HT1080 (cell line): ENCODE results near the gene USE1. TPM values are rescaled to one million over a fixed set of nuclear protein-coding genes. Genes with fewer than 3 reads are reported as not detected.
"Not testable (repeated sequence)": the region's sequence is repeated elsewhere in the genome, so short reads cannot be mapped to it uniquely, and the experiment has no call there.

Experiments used
- DNase-seq: peaks from one replicate; pipeline ENCODE4 v3.0.0-alpha.2; 2015; ENCODE audit warnings: low read depth
- polyA plus RNA-seq, 2 experiments: library from polyadenylated mRNA; depleted of rRNA; stranded (reverse); fragments of >200 nt; gene quantifications; 2 replicates each; pipeline ENCODE4 v1.2.3, GENCODE V29; 2015
- total RNA-seq: library from RNA; depleted of rRNA; stranded (reverse); fragments of >200 nt; shearing (Covaris generic); gene quantifications from 2 replicates; pipeline ENCODE4 v1.2.3, GENCODE V29; 2014; rRNA removed

The USE1 gene
- total RNA-seq: 30.5 and 36.4 TPM in 2 replicates
- 47.4 and 48.5 TPM in 2 replicates for polyA plus RNA-seq (2015; cell fraction: cytosol; rRNA removed)
- 33.4 and 40.4 TPM in 2 replicates for polyA plus RNA-seq (2015; cell fraction: nucleus; rRNA removed)

- DNase-seq: peak; percentile 89
Measured at GRCh38 chr19:17215127-17215971, at the start of gene USE1. Gene USE1 (plus strand): TSS chr19:17215357. CDS start chr19:17215406, 49 bp downstream.

- DNase-seq: no peak
Measured at GRCh38 chr19:17165715-17166114, 49.4 kb upstream of the USE1 start.

GRCh38 chr19:17170538-17171297 lies 44.4 kb upstream of the USE1 start:
- DNase-seq: no peak

- DNase-seq: no peak
Measured at GRCh38 chr19:17171874-17172273, 43.3 kb upstream of the USE1 start.

- DNase-seq: no peak
Measured at GRCh38 chr19:17172624-17173345, 42.4 kb upstream of the USE1 start.

GRCh38 chr19:17178291-17178690 lies 36.9 kb upstream of the USE1 start:
- no peak for DNase-seq

GRCh38 chr19:17180997-17181702 lies 34.0 kb upstream of the USE1 start:
- no peak for DNase-seq

GRCh38 chr19:17183271-17183761 lies 31.8 kb upstream of the USE1 start:
- no peak for DNase-seq

- no peak for DNase-seq
Measured at GRCh38 chr19:17183858-17184321, 31.3 kb upstream of the USE1 start.

- DNase-seq: no peak
Measured at GRCh38 chr19:17184371-17184841, 30.8 kb upstream of the USE1 start.

GRCh38 chr19:17185590-17185989 lies 29.6 kb upstream of the USE1 start:
- no peak for DNase-seq

GRCh38 chr19:17191736-17192135 lies 23.4 kb upstream of the USE1 start:
- DNase-seq: not testable (repeated sequence)

GRCh38 chr19:17192751-17193150 lies 22.4 kb upstream of the USE1 start:
- no peak for DNase-seq

- DNase-seq: no peak
Measured at GRCh38 chr19:17194608-17195007, 20.5 kb upstream of the USE1 start.

GRCh38 chr19:17195106-17195505 lies 20.1 kb upstream of the USE1 start:
- DNase-seq: no peak

GRCh38 chr19:17196610-17197009 lies 18.5 kb upstream of the USE1 start:
- no peak for DNase-seq

- no peak for DNase-seq
Measured at GRCh38 chr19:17197666-17198065, 17.5 kb upstream of the USE1 start.

- no peak for DNase-seq
Measured at GRCh38 chr19:17200408-17201079, 14.6 kb upstream of the USE1 start.

GRCh38 chr19:17202249-17202648 lies 12.9 kb upstream of the USE1 start:
- DNase-seq: no peak

GRCh38 chr19:17202713-17203112 lies 12.4 kb upstream of the USE1 start:
- DNase-seq: no peak
